K562 (cell line): ENCODE data around the gene SLC25A17. TPM values are rescaled to one million over a fixed set of nuclear protein-coding genes. Genes with fewer than 3 reads are reported as not detected.

Experiments used
- ATAC-seq: fragments of 200-7000 bp; cut with Tn5 transposase; 3 replicates; pipeline ENCODE4 v1.9.1; 2020; ENCODE audit warnings: moderate library complexity
- BruUV-seq: library from RNA; stranded (reverse); fragments of 400-500 nt; replicated peaks from 2 replicates; lab custom pipeline; 2021; lab: Mats Ljungman, UMichigan
- CTCF ChIA-PET: fragments of 300-600 bp; formaldehyde crosslinking; extraction: SDS; loops from one replicate; lab custom pipeline; 2021; ENCODE audit warnings: low intra/inter-chr PET ratio; lab: Yijun Ruan, JAX
- POLR2A ChIA-PET: fragments of 300-600, 350-650 bp; sonication (Branson Sonifier 250); formaldehyde crosslinking; extraction: SDS; loops from one replicate; lab custom pipeline; 2021; ENCODE audit warnings: antibody characterized with exemption, inconsistent platforms; lab: Yijun Ruan, JAX
- DNase-seq, 4 experiments: peaks; one replicate each; pipeline versions ENCODE4 v3.0.0 to v3.0.0-alpha.2; 2011 to 2018; ENCODE audit warnings: low spot score in 3 of 4, mixed read lengths in 3 of 4; ENCODE audit errors: extremely low read depth in 1 of 4
- FAIRE-seq: peaks from 2 replicates; lab custom pipeline; 2011; peaks lifted over from hg19 to GRCh38; lab: Jason Lieb, UNC
- H2AFZ ChIP-seq: 2 replicates; pipeline ENCODE4 v1.6.0; 2011; ENCODE audit warnings: low read depth, low read length, control low read depth, inconsistent platforms
- H3K27ac ChIP-seq: fragments of 200-600 bp; 3 replicates; pipeline ENCODE4 v1.8.0; 2011; ENCODE audit warnings: low read depth, mild to moderate bottlenecking, control low read depth, inconsistent platforms, low read length, moderate library complexity, mixed read lengths; ENCODE audit errors: extremely low read depth
- H3K27me3 ChIP-seq, 2 experiments: fragments of 300-600 bp in 1 of 2; 2 replicates in 1 of 2; 3 replicates in 1 of 2; pipeline versions ENCODE4 v1.6.0 to v1.8.0; 2011; ENCODE audit warnings: inconsistent platforms in 2 of 2, low read length in 2 of 2, mild to moderate bottlenecking in 1 of 2, mixed read lengths in 1 of 2, moderate library complexity in 1 of 2; ENCODE audit not compliant: control insufficient read depth in 2 of 2, insufficient read depth in 2 of 2
- H3K36me3 ChIP-seq: fragments of 300-600 bp; 3 replicates; pipeline ENCODE4 v1.8.0; 2011; ENCODE audit warnings: mild to moderate bottlenecking, low read length, inconsistent platforms; ENCODE audit not compliant: control insufficient read depth, insufficient read depth
- H3K4me1 ChIP-seq, 2 experiments: fragments of 200-600 bp in 1 of 2; replicated peaks in 1 of 2; 2 replicates in 1 of 2; 3 replicates in 1 of 2; pipeline versions ENCODE4 v1.5.1 to v1.8.0; 2011; ENCODE audit warnings: inconsistent platforms in 2 of 2, low read length in 2 of 2, mild to moderate bottlenecking in 1 of 2, mixed read lengths in 1 of 2, moderate library complexity in 1 of 2; ENCODE audit not compliant: control insufficient read depth in 2 of 2, insufficient read depth in 2 of 2
- H3K4me2 ChIP-seq: 2 replicates; pipeline ENCODE4 v1.6.1; 2011; ENCODE audit warnings: low read length, control low read depth, inconsistent platforms, mixed read lengths; ENCODE audit not compliant: insufficient read depth
- H3K4me3 ChIP-seq: fragments of 200-600 bp; sonication (generic), shearing (Covaris generic); 2 replicates; pipeline ENCODE4 v1.5.1; 2016; ENCODE audit warnings: control low read depth, inconsistent platforms
- H3K79me2 ChIP-seq: fragments of 200-600 bp; 3 replicates; pipeline ENCODE4 v1.8.0; 2011; ENCODE audit warnings: low read length, inconsistent platforms; ENCODE audit not compliant: control insufficient read depth, insufficient read depth
- H3K9ac ChIP-seq, 2 experiments: 2 replicates each; pipeline versions ENCODE4 v1.6.0 to v1.6.1; 2011; ENCODE audit warnings: low read depth in 2 of 2, low read length in 2 of 2, control low read depth in 1 of 2, inconsistent platforms in 1 of 2, mild to moderate bottlenecking in 1 of 2, mixed read lengths in 1 of 2; ENCODE audit not compliant: insufficient read depth in 1 of 2
- H3K9me1 ChIP-seq: one replicate; pipeline ENCODE4 v1.6.0; 2011; ENCODE audit warnings: inconsistent platforms, mild to moderate bottlenecking, low read length, moderate library complexity; ENCODE audit not compliant: control insufficient read depth, insufficient read depth
- H3K9me3 ChIP-seq: replicated peaks from 2 replicates; pipeline ENCODE4 v1.5.1; 2011; ENCODE audit warnings: low read depth, low read length, inconsistent platforms; ENCODE audit not compliant: control insufficient read depth, insufficient read depth
- H4K20me1 ChIP-seq: replicated peaks from 2 replicates; pipeline ENCODE4 v1.6.1; 2011; ENCODE audit warnings: low read length, inconsistent platforms, mixed read lengths; ENCODE audit not compliant: control insufficient read depth, insufficient read depth
- ARID1B ChIP-seq: fragments of 450-650 bp; IDR thresholded peaks from 2 replicates; pipeline ENCODE4 v1.6.1; 2016; ENCODE audit warnings: antibody characterized with exemption, mild to moderate bottlenecking, inconsistent platforms
- EWSR1 ChIP-seq: fragments of 450-650 bp; IDR thresholded peaks from 2 replicates; pipeline ENCODE4 v1.6.1; 2018; ENCODE audit warnings: borderline replicate concordance, mild to moderate bottlenecking, low read depth, moderate library complexity; ENCODE audit not compliant: partially characterized antibody
- FOXP1 ChIP-seq: sonication (generic); formaldehyde crosslinking; IDR thresholded peaks from 2 replicates; pipeline ENCODE4 v1.8.0; 2022; ENCODE audit warnings: mild to moderate bottlenecking, missing genetic modification reagents
- GABPB2 ChIP-seq: fragments of 250-450 bp; sonication (Bioruptor Pico); conservative IDR thresholded peaks from 2 replicates; pipeline ENCODE4 v1.5.1; 2021; ENCODE audit warnings: mild to moderate bottlenecking
- KAT7 ChIP-seq: sonication (generic); formaldehyde crosslinking; IDR thresholded peaks from 2 replicates; pipeline ENCODE4 v1.8.0; 2022; ENCODE audit warnings: missing genetic modification reagents, mild to moderate bottlenecking, borderline replicate concordance
- RFX1 ChIP-seq: fragments of 450-650 bp; IDR thresholded peaks from 2 replicates; pipeline ENCODE4 v1.6.1; 2016; ENCODE audit warnings: mild to moderate bottlenecking, moderate library complexity
- SMAD2 ChIP-seq: fragments of 150-350 bp; IDR thresholded peaks from 2 replicates; pipeline ENCODE4 v1.6.1; 2014; ENCODE audit warnings: low read depth, mild to moderate bottlenecking, low read length
- ZBED1 ChIP-seq: IDR thresholded peaks from 2 replicates; pipeline ENCODE4 v1.6.1; 2014
- ZNF146 ChIP-seq: IDR thresholded peaks from one replicate; pipeline ENCODE4 v1.6.1; 2018; ENCODE audit warnings: missing compliant biosample characterization; ENCODE audit not compliant: unreplicated experiment
- WGBS: fragments of 100-300 bp; shearing (Covaris generic); methylation state at CpG from one replicate; pipeline ENCODE4 v1.1.6; 2016; ENCODE audit warnings: low coverage, mixed read lengths; ENCODE audit not compliant: insufficient coverage; ENCODE audit errors: missing lambda C conversion rate; 5-methylcytosine and 5-hydroxymethylcytosine counted together
- in situ Hi-C: fragments of 300-500 bp; cut with MboI; formaldehyde crosslinking; loops from 4 replicates; pipeline ENCODE4 v1.15.0; 2018; ENCODE audit warnings: inconsistent platforms, mixed read lengths
- intact Hi-C: fragments of 100-400 bp; cut with micrococcal nuclease; formaldehyde crosslinking; loops from 2 replicates; pipeline ENCODE4 v1.14.2; 2022
- polyA plus RNA-seq, 8 experiments: library from polyadenylated mRNA; depleted of rRNA in 4 of 8; stranded (reverse) in 5 of 8; unstranded in 3 of 8; fragments of >200 nt; fragmentation: Nextera tagmentation in 2 of 8; fragmentation: Illumina TruSeq in 1 of 8; extraction: Ambion mirVana in 2 of 8; extraction: Trizol in 1 of 8; gene quantifications; 2 replicates each; pipeline versions ENCODE4 v1.2.1 to v1.2.3, GENCODE V29; 2011 to 2014; ENCODE audit warnings: inconsistent platforms in 1 of 8, missing spikeins in 1 of 8
- total RNA-seq, 7 experiments: library from RNA; depleted of rRNA in 6 of 7; stranded (reverse); fragments of >200 nt in 6 of 7; fragmentation: Illumina TruSeq in 2 of 7; extraction: Trizol in 2 of 7; gene quantifications; 2 replicates each; pipeline versions ENCODE4 v1.2.1 to v1.2.3, GENCODE V29; 2011 to 2021; ENCODE audit warnings: low replicate concordance in 1 of 7
- TF ChIP-seq, protein P1 (sequence below): fragments of 250-450 bp; sonication (Bioruptor Pico); IDR thresholded peaks from 2 replicates; pipeline ENCODE4 v1.8.0; 2022; ENCODE audit warnings: inconsistent platforms, mild to moderate bottlenecking, moderate library complexity, borderline replicate concordance

SLC25A17 gene
- total and polyA plus RNA-seq, 9 of the 15 experiments (the other 6 are each of a cell fraction or from before 2014, with no cell fraction given), result 32.6 to 136 (median 56.2) TPM

DNA sequence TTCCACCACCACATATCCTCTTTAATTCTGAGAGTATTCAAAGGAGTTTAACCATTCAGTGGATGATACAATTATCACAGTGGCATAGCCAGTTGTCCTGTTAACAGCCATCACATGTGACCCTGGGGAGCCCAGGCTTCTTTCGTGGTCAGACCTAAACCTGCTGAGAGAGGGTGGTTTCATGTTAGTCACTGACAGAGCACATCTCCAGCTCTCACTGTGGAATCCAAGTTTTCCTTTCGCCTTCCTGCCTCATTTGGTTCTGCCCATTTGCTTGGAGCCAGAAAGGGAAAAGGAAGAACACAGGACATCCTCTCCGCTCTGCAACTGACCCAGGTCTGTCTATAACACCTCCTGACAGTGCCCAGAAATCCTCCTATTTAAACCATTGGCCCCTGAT, 79.4 kb downstream of the SLC25A17 start:
- no peaks in the 10 kb centered on the region for H3K9me3 ChIP-seq
- no peaks in the 10 kb centered on the region for H3K27me3 ChIP-seq
- FAIRE-seq (no peak), ATAC-seq (no peak), DNase-seq (no peak)
- no peaks in the 10 kb centered on the region for H3K36me3 ChIP-seq
- CTCF ChIA-PET, result no interaction called here
- TF ChIP-seq FOXP1 (CRISPR knock-in tag) (no peak), SMAD2 (no peak), ZBED1 (no peak), KAT7 (CRISPR knock-in tag) (no peak)
- H4K20me1 ChIP-seq, result no peaks in the 10 kb centered on the region
- peaks cover 6% of the 10 kb centered on the region in 2 experiments; a peak in 3 of 5 replicates for H3K4me1 ChIP-seq
- H2AFZ ChIP-seq, result no peak overlapping the region
- no TSS peak for BruUV-seq
- no peak overlapping the region for H3K27ac ChIP-seq
- H3K9ac ChIP-seq, result no peak overlapping the region
- WGBS, result 37% methylated on average over 3 of the region's 3 CpGs
- H3K4me2 ChIP-seq, result no peak overlapping the region
- no peaks in the 10 kb centered on the region for H3K9me1 ChIP-seq
- POLR2A ChIA-PET, result interaction anchor here (0.7 to 1.1 kb wide), 2 partner anchors 18 to 24 kb away, joined by 3 read pairs; no protein-coding TSS in a partner anchor
- no peak overlapping the region for H3K4me3 ChIP-seq
- intact Hi-C loops (no loop called here), in situ Hi-C loops (no loop called here)
- H3K79me2 ChIP-seq, result no peaks in the 10 kb centered on the region

DNA sequence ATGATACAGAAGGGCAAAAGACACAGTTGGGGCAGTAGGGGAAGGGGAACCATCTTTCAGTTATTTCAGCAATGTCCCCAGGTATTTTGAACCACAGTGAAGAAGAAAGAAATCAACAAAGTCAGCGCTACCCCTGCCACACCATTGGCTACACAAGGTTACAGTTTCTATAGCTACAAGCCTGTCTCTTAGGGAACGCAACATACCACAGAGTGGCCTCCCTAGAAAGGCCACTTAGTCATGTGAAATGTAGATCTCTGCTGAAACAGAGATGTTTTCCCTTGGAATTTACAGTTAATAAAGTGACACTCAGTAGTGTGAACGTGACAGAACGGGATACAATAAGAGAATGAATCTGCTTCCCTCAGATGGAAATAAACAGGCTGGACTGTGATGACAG, 85.2 kb downstream of the SLC25A17 start:
- DNase-seq (no peak), ATAC-seq (no peak), FAIRE-seq (no peak)
- Histone ChIP-seq H3K27ac (no peak overlapping the region), H3K9me1 (no peaks in the 10 kb centered on the region), H3K79me2 (no peaks in the 10 kb centered on the region), H3K9ac (no peak overlapping the region), H3K36me3 (no peaks in the 10 kb centered on the region), H2AFZ (no peak overlapping the region), H4K20me1 (no peaks in the 10 kb centered on the region), H3K27me3 (no peaks in the 10 kb centered on the region; a peak in 1 of 5 replicates), H3K4me1 (no peaks in the 10 kb centered on the region; a peak in 1 of 5 replicates), H3K4me3 (no peak overlapping the region), H3K9me3 (no peaks in the 10 kb centered on the region), H3K4me2 (no peak overlapping the region)
- WGBS, result 17% methylated on average over 4 of the region's 4 CpGs
- ChIA-PET CTCF (interaction anchor here (0.6 kb wide), 1 partner anchor 19 kb away, joined by 3 read pairs; no protein-coding TSS in a partner anchor), POLR2A (no interaction called here)
- intact Hi-C loops (no loop called here), in situ Hi-C loops (no loop called here)
- TF ChIP-seq ARID1B (no peak), RFX1 (peak; percentile 46; the same call in 1 of the 2 replicates), EWSR1 (no peak), ZNF146 (CRISPR knock-in tag) (no peak), GABPB2 (no peak)
- TF ChIP-seq, protein P1, sequence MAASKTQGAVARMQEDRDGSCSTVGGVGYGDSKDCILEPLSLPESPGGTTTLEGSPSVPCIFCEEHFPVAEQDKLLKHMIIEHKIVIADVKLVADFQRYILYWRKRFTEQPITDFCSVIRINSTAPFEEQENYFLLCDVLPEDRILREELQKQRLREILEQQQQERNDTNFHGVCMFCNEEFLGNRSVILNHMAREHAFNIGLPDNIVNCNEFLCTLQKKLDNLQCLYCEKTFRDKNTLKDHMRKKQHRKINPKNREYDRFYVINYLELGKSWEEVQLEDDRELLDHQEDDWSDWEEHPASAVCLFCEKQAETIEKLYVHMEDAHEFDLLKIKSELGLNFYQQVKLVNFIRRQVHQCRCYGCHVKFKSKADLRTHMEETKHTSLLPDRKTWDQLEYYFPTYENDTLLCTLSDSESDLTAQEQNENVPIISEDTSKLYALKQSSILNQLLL (CRISPR knock-in tag), result no peak
- BruUV-seq, result no TSS peak
